OCI-M2 (cell line): ENCODE results near the gene ISG20.

Experiments used
- DNase-seq: peaks from one replicate; lab custom pipeline; 2025; ENCODE audit not compliant: unreplicated experiment; lab: John Stamatoyannopoulos, UW

ISG20 gene

DNA sequence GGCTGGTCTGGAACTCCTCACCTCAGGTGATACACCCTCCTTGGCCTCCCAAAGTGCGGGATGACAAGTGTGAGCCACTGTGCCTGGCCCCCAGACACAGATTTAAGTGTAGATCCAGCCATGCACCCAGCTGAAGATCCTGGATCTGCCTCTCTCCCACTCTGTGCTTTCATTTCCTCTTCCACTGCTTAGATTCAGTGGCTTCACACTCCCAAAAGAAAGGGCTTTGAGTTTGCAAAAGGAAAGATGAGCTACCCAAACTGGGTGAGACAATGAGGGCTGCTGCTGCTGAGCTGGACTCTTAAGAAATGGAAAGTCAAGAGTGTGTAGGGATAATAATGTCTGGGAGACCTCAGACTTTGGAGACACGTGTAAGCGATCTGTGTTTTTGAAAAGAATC is 45.5 kb downstream of the ISG20 start:
- no peak for DNase-seq

DNA sequence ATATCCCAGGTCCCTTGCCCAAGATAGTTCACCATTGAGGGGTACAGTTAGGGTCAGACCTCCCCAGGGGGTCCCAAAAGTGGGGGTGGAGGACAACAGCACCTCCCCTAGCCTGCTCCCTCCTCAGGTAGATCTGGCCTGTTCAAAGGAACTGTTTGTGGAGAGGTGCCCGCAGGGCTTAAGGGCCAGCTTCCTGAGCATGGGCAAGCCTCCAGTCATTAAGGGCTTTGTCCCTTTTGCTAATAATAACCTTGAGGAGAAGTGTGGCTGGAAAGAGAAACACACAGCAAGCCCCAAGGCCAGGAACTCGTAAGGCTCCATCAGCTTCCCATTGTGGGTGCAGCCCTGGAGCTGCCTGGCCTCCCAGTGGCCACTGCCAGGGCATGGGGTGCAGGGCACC is 47.4 kb downstream of the ISG20 start:
- no peak for DNase-seq

DNA sequence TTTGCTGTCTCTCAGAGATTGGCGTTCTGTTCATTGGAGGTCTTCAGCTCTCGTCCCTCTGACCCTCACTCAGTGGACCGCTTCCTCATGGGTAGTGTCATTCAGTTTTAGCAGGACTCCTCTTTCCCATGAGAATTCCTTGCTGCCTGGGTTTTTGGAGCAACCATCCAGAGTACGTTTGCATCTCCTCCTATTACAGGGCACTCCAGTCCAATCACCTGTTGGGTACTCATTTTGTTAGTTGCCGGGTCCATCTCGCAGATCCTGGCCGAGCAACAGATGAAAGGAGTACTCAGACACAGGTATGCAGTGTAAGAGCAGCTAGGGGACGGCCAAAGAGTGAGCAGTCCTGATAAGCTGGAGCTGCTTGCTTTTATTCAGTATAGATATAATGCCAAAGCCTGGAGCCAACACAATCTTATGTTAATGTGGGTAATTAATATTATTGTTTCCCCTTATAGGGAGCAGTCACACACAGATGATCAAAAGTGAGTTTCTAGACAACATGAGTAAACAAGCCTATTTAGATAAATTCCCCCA is 49.6 kb downstream of the ISG20 start:
- DNase-seq: no peak

DNA sequence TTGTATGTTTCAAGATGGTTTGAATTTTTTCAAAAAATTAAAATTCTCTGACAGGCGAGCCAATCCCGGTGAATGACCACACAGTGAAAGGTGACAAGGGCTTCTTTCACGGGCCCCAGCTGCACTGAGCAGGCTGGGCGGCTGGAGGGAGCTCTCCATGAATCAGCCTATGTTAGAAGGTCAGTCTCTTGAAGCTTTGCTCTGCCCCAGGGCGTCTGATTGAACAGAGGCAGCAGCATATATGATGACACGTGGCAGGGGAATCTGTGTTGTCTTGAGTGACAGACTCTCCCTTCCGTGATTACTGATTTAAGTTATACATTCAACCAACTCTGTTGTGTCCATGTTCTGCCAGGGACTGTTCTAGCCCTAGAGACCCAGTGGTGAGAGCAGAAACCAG is 51.5 kb downstream of the ISG20 start:
- no peak for DNase-seq

DNA sequence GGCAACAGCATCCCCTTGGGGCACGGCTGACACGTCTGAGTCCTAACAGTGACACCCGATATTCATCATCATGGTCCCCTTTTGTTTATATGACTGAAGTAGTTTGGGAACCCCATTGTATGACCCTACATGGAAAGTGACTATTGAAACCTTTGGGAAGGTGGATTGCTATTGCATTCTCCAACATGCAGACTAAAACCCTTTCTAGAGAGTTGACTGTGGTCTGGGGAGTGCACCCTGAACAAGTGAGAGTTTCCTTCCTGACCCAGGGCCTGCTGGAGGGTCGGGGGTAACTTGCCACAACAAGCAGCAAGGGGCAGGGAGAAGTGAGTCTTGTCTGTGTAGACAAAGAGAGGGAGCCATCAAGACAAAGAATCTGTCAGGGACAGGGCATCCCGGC is 54.4 kb downstream of the ISG20 start:
- DNase-seq: no peak

DNA sequence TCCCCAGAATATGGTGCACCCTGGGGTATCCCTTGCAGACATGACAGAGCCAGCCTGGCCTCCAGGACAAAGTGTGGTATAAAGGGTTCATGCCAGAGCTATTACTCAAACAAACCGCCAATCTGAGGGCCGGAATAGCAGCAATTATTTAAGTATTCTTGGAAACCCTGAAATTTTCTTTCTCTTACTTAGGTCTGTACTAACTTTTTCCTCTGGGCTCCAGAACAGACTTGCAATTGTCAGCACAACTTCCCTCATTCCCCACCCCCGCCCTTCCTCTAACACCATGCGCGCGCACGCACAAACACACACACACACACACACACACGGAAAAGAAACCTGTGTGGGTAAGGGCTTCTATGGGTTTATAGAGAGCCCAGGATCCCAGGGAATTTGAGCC is 56.3 kb downstream of the ISG20 start:
- no peak for DNase-seq

DNA sequence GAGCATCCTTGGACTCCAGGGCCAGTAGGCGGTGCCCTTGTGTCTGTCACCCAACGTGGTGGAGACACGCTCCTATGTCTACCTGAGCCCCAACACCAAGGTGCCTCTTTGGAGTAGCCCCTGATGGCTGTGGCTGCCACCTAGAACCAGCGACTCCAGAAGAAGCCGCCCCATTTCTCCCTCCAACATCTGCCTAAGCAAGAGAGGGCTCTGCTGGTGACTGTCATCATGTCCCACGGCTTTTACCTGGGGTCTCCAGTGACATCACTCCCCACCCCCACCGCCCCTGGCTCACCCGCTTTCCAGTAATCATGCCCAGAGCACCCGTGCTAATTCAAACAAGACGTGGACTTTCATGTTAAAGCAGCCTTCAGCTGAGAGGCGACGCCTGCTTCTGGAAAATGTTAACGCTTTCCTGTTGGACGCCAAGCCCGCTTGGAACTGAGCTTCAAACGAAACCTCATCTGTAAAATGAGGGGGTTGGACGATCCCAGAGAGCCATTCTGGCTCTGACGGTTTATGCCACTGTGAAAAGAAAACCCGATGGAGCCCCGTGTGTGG is 57.0 kb downstream of the ISG20 start:
- no peak for DNase-seq

DNA sequence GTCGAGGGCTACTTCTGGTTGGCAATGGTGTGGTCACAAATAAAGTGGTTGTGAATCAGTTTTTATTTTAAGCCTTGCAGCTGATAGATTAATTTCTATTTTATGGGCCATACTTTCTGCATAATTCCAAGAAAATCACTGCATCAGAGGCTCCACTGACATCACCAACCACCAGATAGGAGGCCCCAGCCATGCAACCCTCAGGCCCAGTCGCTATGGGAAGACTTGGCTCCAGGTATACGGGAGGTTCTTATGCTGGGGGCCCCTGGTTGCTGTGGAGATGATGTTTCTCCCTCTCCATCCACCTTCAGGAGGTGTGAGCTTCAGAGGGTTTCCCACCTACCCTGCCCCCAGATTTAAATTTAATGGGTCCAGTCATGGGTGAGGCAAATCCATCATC is 57.4 kb downstream of the ISG20 start:
- no peak for DNase-seq

DNA sequence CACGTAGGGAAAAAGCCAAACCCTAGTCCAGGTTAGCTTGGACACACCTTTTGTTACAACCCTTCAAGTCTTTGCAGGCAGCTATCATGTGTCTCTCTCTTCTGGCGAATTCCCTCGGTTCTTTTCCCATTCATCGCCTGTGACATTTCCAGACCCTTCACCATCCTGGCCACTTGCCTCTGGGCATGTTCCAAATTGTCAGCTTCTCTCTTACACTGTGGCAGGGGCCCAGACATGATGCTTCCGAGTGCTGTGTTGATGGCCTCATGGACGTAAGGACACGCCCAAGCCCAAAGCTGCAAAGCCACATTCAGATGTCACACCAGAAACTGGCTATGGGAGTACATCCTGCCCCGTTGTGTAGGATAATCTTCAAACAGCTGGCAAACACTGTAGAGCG is 58.5 kb downstream of the ISG20 start:
- DNase-seq: no peak

DNA sequence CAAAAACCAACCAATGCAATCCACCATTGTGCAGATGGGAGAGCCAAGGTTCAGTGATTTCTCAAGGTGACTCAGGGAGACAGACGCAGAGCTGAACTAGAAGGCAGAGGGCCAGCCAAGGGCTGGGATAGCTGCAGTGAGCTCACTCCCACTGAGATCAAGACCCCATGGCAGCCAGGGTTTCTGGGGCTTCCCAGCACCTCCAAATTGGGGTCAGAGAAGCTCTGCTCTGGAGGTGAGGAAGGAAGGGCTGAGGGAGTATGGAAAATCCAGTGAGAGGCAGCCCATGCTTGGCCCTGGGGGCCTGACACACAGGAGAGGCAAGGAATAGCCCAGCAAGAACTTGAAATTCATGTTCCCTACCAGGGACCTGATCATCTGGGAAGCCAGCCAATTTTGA is 61.0 kb downstream of the ISG20 start:
- no peak for DNase-seq

DNA sequence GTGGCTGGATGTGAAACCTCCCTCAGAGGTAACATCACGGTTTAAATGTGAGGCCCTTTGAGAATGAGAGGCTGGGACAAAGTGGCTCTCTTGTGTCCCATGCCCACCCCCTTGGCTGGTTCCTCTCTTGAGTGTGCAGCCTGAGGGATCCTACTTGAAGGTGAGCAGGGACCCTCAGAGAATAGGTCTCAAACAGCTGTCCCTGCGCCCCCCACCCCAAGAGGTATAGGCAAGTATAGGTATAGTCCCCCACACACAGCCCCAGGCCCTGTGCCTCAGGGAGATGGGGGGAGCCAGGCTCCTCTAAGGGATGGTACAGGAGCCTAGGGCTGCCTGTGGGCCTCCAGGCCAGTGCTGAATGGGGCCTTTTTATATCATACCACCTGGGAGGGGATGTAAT is 61.9 kb downstream of the ISG20 start:
- DNase-seq: no peak

DNA sequence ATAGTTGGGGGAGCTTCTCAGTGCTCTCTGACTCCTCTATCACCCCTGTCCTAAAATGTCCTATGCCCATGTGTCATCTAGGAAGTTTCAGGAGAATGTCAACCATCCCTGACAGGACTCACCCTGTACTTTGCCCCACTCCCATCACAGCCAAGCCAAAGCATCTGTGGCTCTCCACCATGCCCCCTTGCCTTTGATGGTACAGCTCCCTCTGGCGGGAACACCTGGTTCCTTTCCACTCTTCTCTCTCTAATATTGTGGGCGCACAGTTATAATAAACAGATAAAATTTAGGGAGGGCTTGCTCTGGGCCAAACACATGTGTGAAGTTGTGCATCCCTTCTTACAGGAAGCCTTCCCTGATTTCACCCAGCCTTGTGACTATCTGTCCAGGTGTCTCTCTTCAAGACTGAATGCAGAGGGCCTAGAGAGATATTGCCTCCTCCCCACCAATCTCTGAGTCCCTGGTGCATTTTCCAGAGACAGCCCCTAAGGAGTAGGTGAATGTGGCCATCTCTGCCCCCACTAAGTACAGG is 62.8 kb downstream of the ISG20 start:
- DNase-seq: no peak

DNA sequence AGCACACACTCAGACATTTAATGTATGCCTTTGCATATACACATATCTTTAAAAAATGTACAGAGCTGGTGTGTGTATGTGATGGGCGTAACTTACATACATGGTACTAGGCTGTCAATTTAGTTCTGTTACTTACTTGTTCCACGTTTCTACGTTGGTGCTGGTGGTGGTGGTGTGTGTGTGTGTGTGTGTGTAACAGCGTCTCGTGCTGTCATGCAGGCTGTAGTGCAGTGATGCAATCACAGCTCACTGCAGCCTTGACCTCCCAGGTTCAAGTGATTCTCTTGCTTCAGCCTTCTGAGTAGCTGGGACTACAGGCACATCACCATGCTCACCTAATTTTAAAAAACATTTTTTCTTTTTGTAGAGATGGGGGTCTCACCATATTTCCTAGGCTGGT is 64.2 kb downstream of the ISG20 start:
- DNase-seq: no peak

DNA sequence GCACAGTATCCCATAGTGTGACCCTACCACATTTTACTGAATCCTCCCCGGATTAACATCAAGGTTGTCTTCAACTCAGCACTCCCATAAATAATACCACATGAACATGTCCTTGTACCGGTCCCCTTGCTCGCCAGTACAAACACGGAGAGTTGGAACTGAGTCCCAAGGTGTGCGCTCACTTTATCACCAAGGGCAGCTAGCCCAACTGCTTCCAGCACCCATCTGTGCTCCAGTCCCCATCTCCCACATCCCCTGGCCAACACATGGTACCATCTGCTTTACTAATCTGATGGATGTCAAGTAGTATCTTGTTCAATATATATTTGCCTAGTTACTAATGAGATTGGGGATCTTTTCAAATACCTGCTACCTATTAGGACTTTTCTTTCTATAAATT is 64.7 kb downstream of the ISG20 start:
- no peak for DNase-seq

DNA sequence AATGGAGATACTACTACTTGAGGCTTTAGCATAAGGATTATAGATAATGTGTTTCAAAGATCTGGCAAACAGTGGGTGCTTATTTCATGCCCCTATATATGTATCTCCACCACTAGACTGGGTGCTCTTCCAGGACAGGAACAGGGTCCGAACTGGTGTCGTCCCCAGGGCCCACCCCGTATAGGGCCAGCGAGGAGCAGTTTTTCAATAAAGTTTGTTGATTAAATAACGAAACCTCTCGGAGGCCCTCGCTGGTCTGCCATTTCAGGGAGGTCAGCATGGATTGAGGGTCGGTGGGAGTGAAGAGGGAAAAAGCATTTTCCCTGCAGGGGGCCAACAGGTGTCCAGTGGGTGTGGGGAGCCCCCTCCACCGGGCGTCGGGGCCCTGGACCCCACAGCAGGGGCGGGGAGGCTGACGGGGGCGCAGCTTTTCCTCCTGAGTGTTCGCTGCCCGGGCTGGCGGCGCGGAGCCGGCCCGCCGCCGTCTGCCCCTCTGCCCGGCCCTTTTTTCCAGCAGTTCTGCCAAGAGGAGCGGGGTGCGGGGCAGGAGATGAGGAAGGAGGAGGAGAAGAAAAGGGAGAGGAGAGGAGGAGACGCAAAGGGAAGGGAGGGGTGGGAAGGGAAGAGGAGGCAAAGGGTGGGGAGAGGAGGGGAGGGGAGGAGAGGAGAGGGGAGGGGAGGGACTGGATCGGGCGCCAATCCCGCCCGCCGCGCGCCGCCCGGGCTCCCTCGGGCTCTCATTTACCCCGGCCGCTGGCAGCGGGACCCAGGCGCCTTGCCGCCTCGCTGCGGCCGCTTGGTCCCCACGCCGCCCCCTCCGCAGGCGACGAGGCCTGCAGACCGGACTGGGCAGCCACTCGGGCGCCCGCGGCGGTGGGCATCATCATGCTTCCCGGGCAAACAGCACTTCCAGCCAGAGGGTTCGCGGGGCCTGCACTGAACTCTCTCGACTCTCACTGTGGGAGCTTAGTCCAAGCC is 66.3 kb downstream of the ISG20 start:
- no peak for DNase-seq

DNA sequence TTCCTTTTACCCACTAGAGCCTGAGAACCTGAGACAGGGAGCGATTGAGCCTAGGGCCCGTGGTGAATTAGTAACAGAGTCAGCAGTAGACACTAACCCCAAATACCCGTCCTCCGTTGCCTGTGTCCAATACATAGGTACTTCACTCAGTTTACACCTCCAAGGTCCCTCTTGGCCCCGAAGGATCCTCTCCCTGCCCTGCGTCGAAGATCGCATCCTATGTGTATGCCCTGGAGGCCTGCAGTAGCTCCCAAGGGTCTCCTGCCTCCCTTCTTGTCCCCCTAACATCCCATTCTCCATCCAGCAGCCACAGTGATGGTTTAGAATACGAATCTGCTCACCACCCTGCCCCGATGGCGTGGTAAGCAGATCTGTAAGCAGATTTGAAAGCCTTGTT is 67.0 kb downstream of the ISG20 start:
- no peak for DNase-seq
